Spleen (tissue), 7 donors: ENCODE results near the gene PXT1.
"Not testable (repeated sequence)": the region's sequence is repeated elsewhere in the genome, so short reads cannot be mapped to it uniquely, and the experiment has no call there.

Experiments
- CTCF ChIP-seq, 11 experiments: fragments of 200-600 bp in 7 of 11; fragments of 450-650 bp in 4 of 11; sonication (generic) in 4 of 11; IDR thresholded peaks in 8 of 11; conservative IDR thresholded peaks in 3 of 11; 1 replicate in 7 of 11; 2 replicates in 4 of 11; pipeline versions ENCODE4 v1.4.0 to v1.8.0; 2016 to 2021; ENCODE audit warnings: antibody characterized with exemption in 11 of 11, inconsistent platforms in 4 of 11, mild to moderate bottlenecking in 1 of 11
- POLR2A ChIP-seq, 3 donors: fragments of 450-650 bp; IDR thresholded peaks; one replicate each; pipeline ENCODE4 v1.5.1; 2017; ENCODE audit warnings: antibody characterized with exemption in 3 of 3, mild to moderate bottlenecking in 1 of 3
- POLR2AphosphoS5 ChIP-seq, 3 donors: sonication (generic); formaldehyde crosslinking; IDR thresholded peaks; one replicate each; pipeline ENCODE4 v1.5.1; 2017; ENCODE audit warnings: antibody characterized with exemption in 3 of 3
- donor health status: DM: no; HTN: no; CAD: no; lungs with moderate emphysema.
- donor health status: DM: no; HTN: no; CAD: no.
- donor health status: DM: no; HTN: no; CAD: no.

- TF ChIP-seq CTCF (IDR thresholded peaks at IDR 0.05 in 8 of 11, conservative IDR thresholded peaks at IDR 0.05 in 3 of 11); POLR2AphosphoS5 (IDR thresholded peaks at IDR 0.05); POLR2A (IDR thresholded peaks at IDR 0.05): not testable (repeated sequence)
These were observed 10.2 kb upstream of the PXT1 start for GRCh38 chr6:36452897-36453296.
